MCF 10A (cell line): Measurements from ENCODE around the gene SIT1. TPM values are rescaled to one million over a fixed set of nuclear protein-coding genes. Genes with fewer than 3 reads are reported as not detected.

Experiments
- BruUV-seq: library from RNA; stranded (reverse); fragments of 400-500 nt; replicated peaks from 2 replicates; lab custom pipeline; 2021; lab: Mats Ljungman, UMichigan
- CTCF ChIA-PET: fragments of 300-600 bp; sonication (Branson Sonifier 250); formaldehyde crosslinking; extraction: SDS; loops from one replicate; lab custom pipeline; 2021; ENCODE audit warnings: antibody characterized with exemption, inconsistent platforms; lab: Yijun Ruan, JAX
- POLR2A ChIA-PET: fragments of 300-600, 350-650 bp; sonication (Branson Sonifier 250); formaldehyde crosslinking; extraction: SDS; loops from one replicate; lab custom pipeline; 2020; ENCODE audit warnings: antibody characterized with exemption, inconsistent platforms; lab: Yijun Ruan, JAX
- DNase-seq: peaks from one replicate; pipeline ENCODE4 v3.0.0-alpha.2; 2018; ENCODE audit not compliant: unreplicated experiment
- H3K27ac Mint-ChIP-seq: one replicate; pipeline ENCODE4 v1.8.0; 2022; ENCODE audit warnings: mild to moderate bottlenecking, low read depth, mixed read lengths; ENCODE audit not compliant: unreplicated experiment
- H3K27me3 Mint-ChIP-seq: one replicate; pipeline ENCODE4 v1.8.0; 2022; ENCODE audit warnings: mixed read lengths; ENCODE audit not compliant: insufficient read depth, unreplicated experiment
- H3K36me3 Mint-ChIP-seq: one replicate; pipeline ENCODE4 v1.8.0; 2022; ENCODE audit warnings: mild to moderate bottlenecking, moderate library complexity, mixed read lengths; ENCODE audit not compliant: insufficient read depth, unreplicated experiment
- H3K4me1 Mint-ChIP-seq: one replicate; pipeline ENCODE4 v1.8.0; 2022; ENCODE audit warnings: mixed read lengths; ENCODE audit not compliant: insufficient read depth, unreplicated experiment
- H3K4me3 Mint-ChIP-seq: one replicate; pipeline ENCODE4 v1.8.0; 2022; ENCODE audit warnings: mild to moderate bottlenecking, moderate library complexity, mixed read lengths; ENCODE audit not compliant: unreplicated experiment
- H3K9me3 Mint-ChIP-seq: one replicate; pipeline ENCODE4 v1.8.0; 2022; ENCODE audit warnings: mixed read lengths; ENCODE audit not compliant: unreplicated experiment
- CTCF ChIP-seq: fragments of 200-600 bp; IDR thresholded peaks from one replicate; pipeline ENCODE4 v1.8.0; 2022; ENCODE audit warnings: antibody characterized with exemption, mild to moderate bottlenecking; ENCODE audit not compliant: unreplicated experiment
- intact Hi-C: fragments of 100-400 bp; cut with micrococcal nuclease; formaldehyde crosslinking; loops from 2 replicates; pipeline ENCODE4 v1.14.1; 2022
- total RNA-seq: library from RNA; stranded (reverse); gene quantifications from 2 replicates; pipeline ENCODE4 v1.2.3, GENCODE V29; 2022

SIT1 gene
- total RNA-seq, 1 experiment from 2014 or later, result not detected

DNA sequence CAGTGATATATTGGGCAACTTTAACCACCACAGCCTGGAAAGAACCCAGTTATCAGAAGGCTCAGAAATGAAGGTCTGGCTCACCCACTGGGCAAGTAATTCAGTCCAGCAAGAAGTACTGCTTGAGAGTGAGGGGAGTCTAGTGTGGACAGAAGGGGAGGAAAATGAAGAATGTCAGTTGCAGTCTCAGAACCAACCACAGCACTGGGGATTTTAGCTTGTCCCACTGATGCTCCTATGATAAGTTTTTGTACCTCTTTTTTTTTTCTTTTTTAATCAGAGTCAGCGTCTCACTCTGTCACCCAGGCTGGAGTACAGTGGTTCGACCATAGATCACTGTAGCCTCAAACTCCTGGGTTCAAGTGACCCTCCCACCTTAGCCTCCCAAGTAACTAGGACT is 23.2 kb downstream of the SIT1 start:
- Mint-ChIP-seq H3K4me3 (no peak overlapping the region), H3K36me3 (no peaks in the 10 kb centered on the region), H3K4me1 (no peaks in the 10 kb centered on the region), H3K9me3 (no peaks in the 10 kb centered on the region), H3K27ac (no peak overlapping the region), H3K27me3 (no peaks in the 10 kb centered on the region)
- DNase-seq, result no peak
- CTCF ChIA-PET, result interaction anchor here (0.6 kb wide), 1 partner anchor 20 kb away, joined by 3 read pairs; no protein-coding TSS in a partner anchor
- no peak for TF ChIP-seq CTCF
- BruUV-seq, result no TSS peak
- POLR2A ChIA-PET, result no interaction called here
- intact Hi-C loops, result no loop called here

- H3K4me3 Mint-ChIP-seq, result no peak overlapping the region
Measured at GRCh38 chr9:35619800-35620158, 31.0 kb downstream of the SIT1 start.

GRCh38 chr9:35618854-35619799 is 31.6 kb downstream of the SIT1 start:
- no peaks in the 10 kb centered on the region for H3K4me1 Mint-ChIP-seq
- peaks cover 40% of the 10 kb centered on the region for H3K27me3 Mint-ChIP-seq
- DNase-seq, result no peak
- BruUV-seq, result no TSS peak
- no peaks in the 10 kb centered on the region for H3K36me3 Mint-ChIP-seq
- no peak for TF ChIP-seq CTCF
- no peak overlapping the region for H3K27ac Mint-ChIP-seq
- ChIA-PET CTCF (interaction anchor here (0.8 to 1.0 kb wide), 2 partner anchors 8 to 28 kb away, joined by 4 to 5 read pairs; no protein-coding TSS in a partner anchor), POLR2A (no interaction called here)
- intact Hi-C loops, result no loop called here
- no peaks in the 10 kb centered on the region for H3K9me3 Mint-ChIP-seq
- H3K4me3 Mint-ChIP-seq, result no peak overlapping the region

More at GRCh38 chr9:35619800-35620158, 31.0 kb downstream of the SIT1 start:
- no peak for TF ChIP-seq CTCF
- POLR2A ChIA-PET, result no interaction called here
- peaks cover 33% of the 10 kb centered on the region for H3K27me3 Mint-ChIP-seq
- H3K36me3 Mint-ChIP-seq, result no peaks in the 10 kb centered on the region
- no peaks in the 10 kb centered on the region for H3K9me3 Mint-ChIP-seq
- CTCF ChIA-PET, result interaction anchor here (0.6 to 1.3 kb wide), 5 partner anchors 8 to 569 kb away, joined by 3 to 6 read pairs (median 4); no protein-coding TSS in a partner anchor
- DNase-seq, result no peak
- no TSS peak for BruUV-seq
- no peaks in the 10 kb centered on the region for H3K4me1 Mint-ChIP-seq
- H3K27ac Mint-ChIP-seq, result no peak overlapping the region
- intact Hi-C loops, result no loop called here

DNA sequence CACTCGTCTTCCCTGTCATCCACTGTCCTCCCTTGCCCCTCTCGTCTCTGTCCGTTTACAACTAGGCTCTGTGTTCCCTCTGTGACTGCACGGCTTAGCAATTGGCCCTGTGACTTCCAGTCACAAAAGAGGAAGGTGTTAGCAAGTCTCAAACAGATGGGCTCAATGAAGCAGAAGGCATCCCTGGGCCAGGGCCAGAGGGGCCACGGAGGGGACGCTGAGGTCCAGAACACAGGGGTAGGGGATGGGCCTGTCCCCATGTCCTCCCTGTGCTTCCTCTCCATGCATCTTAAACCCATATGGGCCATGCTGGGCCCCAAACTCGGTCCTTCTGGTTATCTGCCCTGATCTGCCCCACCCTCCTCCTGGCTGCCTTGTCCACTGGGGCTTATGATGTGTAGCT is 32.4 kb downstream of the SIT1 start, which contains the start of gene CD72:
Gene CD72 (minus strand): TSS at position 89 of the 403 bp plus-strand sequence. CDS start 110 bp downstream, outside the sequence.
- no peak within 1 kb of the TSS for H3K4me3 Mint-ChIP-seq

More for the DNA sequence above, 32.4 kb downstream of the SIT1 start, which contains the start of gene CD72:
- intact Hi-C loops, result no loop called here
- no TSS peak for BruUV-seq
- no peaks in the 10 kb centered on the region for H3K4me1 Mint-ChIP-seq
- H3K27me3 Mint-ChIP-seq, result peaks cover 48% of the 10 kb centered on the region
- H3K27ac Mint-ChIP-seq, result no peak within 1 kb of the TSS
- ChIA-PET POLR2A (no interaction called here), CTCF (no interaction called here)
- DNase-seq, result no peak
- no peaks in the 10 kb centered on the region for H3K9me3 Mint-ChIP-seq
- TF ChIP-seq CTCF, result no peak
- no peaks in the 10 kb centered on the region for H3K36me3 Mint-ChIP-seq
